Subcutaneous adipose tissue (tissue), 4 donors: Measurements from ENCODE around the gene PROX2. TPM values are rescaled to one million over a fixed set of nuclear protein-coding genes. Genes with fewer than 3 reads are reported as not detected.

Experiments used
- CTCF ChIP-seq: fragments of 450-650 bp; IDR thresholded peaks from one replicate; pipeline ENCODE4 v1.5.1; 2016; ENCODE audit warnings: low read depth, mild to moderate bottlenecking, control low read depth, antibody characterized with exemption, moderate library complexity
- total RNA-seq, 4 donors: library from RNA; depleted of rRNA; stranded (reverse); fragments of >200 nt; gene quantifications; one replicate each; pipeline ENCODE4 v1.1.0, GENCODE V29; 2016

Gene PROX2
- total RNA-seq, 4 donors from 2014 or later, result not detected

GRCh38 chr14:74861734-74862090 is 14.2 kb downstream of the PROX2 start:
- no peak for TF ChIP-seq CTCF

- TF ChIP-seq CTCF, result no peak
Measured at GRCh38 chr14:74860899-74861733, 14.8 kb downstream of the PROX2 start.

- no peak for TF ChIP-seq CTCF
Measured at GRCh38 chr14:74859757-74860552, 16.0 kb downstream of the PROX2 start.

GRCh38 chr14:74858022-74858421 is 17.9 kb downstream of the PROX2 start:
- TF ChIP-seq CTCF, result no peak

- TF ChIP-seq CTCF, result no peak
Measured at GRCh38 chr14:74856366-74856765, 19.6 kb downstream of the PROX2 start.

GRCh38 chr14:74855945-74856344 is 20.0 kb downstream of the PROX2 start:
- TF ChIP-seq CTCF, result no peak

GRCh38 chr14:74855021-74855420 is 20.9 kb downstream of the PROX2 start:
- no peak for TF ChIP-seq CTCF
